NCI-H345 (cell line): Measurements from ENCODE around the gene RNF17.

Source experiments
- DNase-seq: peaks from one replicate; lab custom pipeline; 2025; lab: John Stamatoyannopoulos, UW

RNF17 gene

GRCh38 chr13:24861617-24862362 lies 97.8 kb downstream of the RNF17 start:
- no peak for DNase-seq

GRCh38 chr13:24863748-24864540 lies 100.0 kb downstream of the RNF17 start:
- DNase-seq, result no peak

- no peak for DNase-seq
Measured at GRCh38 chr13:24864579-24864978, 100.6 kb downstream of the RNF17 start.

GRCh38 chr13:24865163-24865953 lies 101.4 kb downstream of the RNF17 start:
- no peak for DNase-seq

- no peak for DNase-seq
Measured at GRCh38 chr13:24866488-24866887, 102.5 kb downstream of the RNF17 start.

GRCh38 chr13:24868874-24869273 lies 104.9 kb downstream of the RNF17 start:
- no peak for DNase-seq

- no peak for DNase-seq
Measured at GRCh38 chr13:24870380-24870760, 106.4 kb downstream of the RNF17 start.

- DNase-seq, result no peak
Measured at GRCh38 chr13:24875566-24875965, 111.6 kb downstream of the RNF17 start.

GRCh38 chr13:24877531-24877930 lies 113.6 kb downstream of the RNF17 start:
- DNase-seq, result no peak

- DNase-seq, result no peak
Measured at GRCh38 chr13:24878340-24878739, 114.4 kb downstream of the RNF17 start.

GRCh38 chr13:24882665-24883064 lies 118.7 kb downstream of the RNF17 start:
- DNase-seq, result no peak

- no peak for DNase-seq
Measured at GRCh38 chr13:24887759-24888158, 123.8 kb downstream of the RNF17 start.

GRCh38 chr13:24888291-24888931 lies 124.4 kb downstream of the RNF17 start:
- no peak for DNase-seq

- no peak for DNase-seq
Measured at GRCh38 chr13:24890256-24890655, 126.3 kb downstream of the RNF17 start.

- DNase-seq, result no peak
Measured at GRCh38 chr13:24891476-24892108, 127.6 kb downstream of the RNF17 start.

- DNase-seq, result no peak
Measured at GRCh38 chr13:24892829-24893228, 128.9 kb downstream of the RNF17 start.

- DNase-seq, result no peak
Measured at GRCh38 chr13:24893863-24894262, 129.9 kb downstream of the RNF17 start.

GRCh38 chr13:24894277-24894971 lies 130.5 kb downstream of the RNF17 start:
- no peak for DNase-seq

GRCh38 chr13:24894972-24895300 lies 131.0 kb downstream of the RNF17 start:
- DNase-seq, result no peak

- no peak for DNase-seq
Measured at GRCh38 chr13:24896061-24896460, 132.1 kb downstream of the RNF17 start.

GRCh38 chr13:24897293-24897692 lies 133.3 kb downstream of the RNF17 start:
- DNase-seq, result no peak
